Liver (tissue), 9 donors: ENCODE data around the gene CD59. TPM values are rescaled to one million over a fixed set of nuclear protein-coding genes. Genes with fewer than 3 reads are reported as not detected.
"Not testable (repeated sequence)": the region's sequence is repeated elsewhere in the genome, so short reads cannot be mapped to it uniquely, and the experiment has no call there.

Experiments used
- DNase-seq: peaks from one replicate; pipeline ENCODE4 v3.0.0-alpha.2; 2017; ENCODE audit warnings: low spot score
- H3K27ac ChIP-seq, 2 donors: one replicate each; pipeline ENCODE4 v1.7.0; 2013; ENCODE audit warnings: inconsistent platforms in 2 of 2, low read length in 2 of 2, control low read depth in 1 of 2, low read depth in 1 of 2, mild to moderate bottlenecking in 1 of 2
- H3K27me3 ChIP-seq, 4 donors: one replicate each; pipeline versions ENCODE4 v1.6.1 to v1.7.0; 2013; ENCODE audit warnings: low read length in 3 of 4, inconsistent platforms in 1 of 4, mild to moderate bottlenecking in 1 of 4, moderate library complexity in 1 of 4; ENCODE audit not compliant: control insufficient read depth in 4 of 4, insufficient read depth in 4 of 4
- H3K36me3 ChIP-seq, 4 donors: one replicate each; pipeline versions ENCODE4 v1.6.1 to v1.7.0; 2013; ENCODE audit warnings: low read length in 3 of 4, mild to moderate bottlenecking in 3 of 4, low read depth in 1 of 4, moderate library complexity in 1 of 4; ENCODE audit not compliant: control insufficient read depth in 4 of 4, insufficient read depth in 3 of 4
- H3K4me1 ChIP-seq, 4 donors: one replicate each; pipeline versions ENCODE4 v1.6.1 to v1.7.0; 2013; ENCODE audit warnings: low read length in 3 of 4, mild to moderate bottlenecking in 3 of 4, moderate library complexity in 1 of 4; ENCODE audit not compliant: control insufficient read depth in 4 of 4, insufficient read depth in 4 of 4
- H3K4me3 ChIP-seq, 3 donors: one replicate each; pipeline versions ENCODE4 v1.6.1 to v1.7.0; 2013; ENCODE audit warnings: low read length in 3 of 3, control low read depth in 1 of 3, low read depth in 1 of 3, mild to moderate bottlenecking in 1 of 3
- H3K9ac ChIP-seq, 2 donors: one replicate each; pipeline ENCODE4 v1.7.0; 2013; ENCODE audit warnings: low read length in 2 of 2, mild to moderate bottlenecking in 2 of 2, moderate library complexity in 2 of 2, control low read depth in 1 of 2, low read depth in 1 of 2
- H3K9me3 ChIP-seq, 4 donors: one replicate each; pipeline versions ENCODE4 v1.6.1 to v1.7.0; 2013; ENCODE audit warnings: low read length in 3 of 4; ENCODE audit not compliant: control insufficient read depth in 4 of 4
- ATF3 ChIP-seq: IDR thresholded peaks from 2 replicates; pipeline ENCODE4 v1.6.1; 2016; ENCODE audit warnings: antibody characterized with exemption
- CTCF ChIP-seq: fragments of 150-350 bp; IDR thresholded peaks from 2 replicates; pipeline ENCODE4 v1.5.1; 2017; ENCODE audit warnings: improper control_type of control experiment, low read depth, low read length; ENCODE audit not compliant: missing input control
- EGR1 ChIP-seq, 2 donors: IDR thresholded peaks; 2 replicates each; pipeline ENCODE4 v1.6.1; 2016 to 2018; ENCODE audit warnings: antibody characterized with exemption in 2 of 2, low read depth in 2 of 2
- FOXA1 ChIP-seq: IDR thresholded peaks from 2 replicates; pipeline ENCODE4 v1.6.1; 2016; ENCODE audit warnings: antibody characterized with exemption
- FOXA2 ChIP-seq: IDR thresholded peaks from 2 replicates; pipeline ENCODE4 v1.6.1; 2016; ENCODE audit warnings: antibody characterized with exemption
- GABPA ChIP-seq, 2 donors: IDR thresholded peaks in 1 of 2; conservative IDR thresholded peaks in 1 of 2; 2 replicates each; pipeline ENCODE4 v1.6.1; 2016; ENCODE audit warnings: antibody characterized with exemption in 2 of 2, mild to moderate bottlenecking in 1 of 2, moderate library complexity in 1 of 2
- HNF4A ChIP-seq, 2 donors: conservative IDR thresholded peaks; 2 replicates each; pipeline ENCODE4 v1.6.1; 2016; ENCODE audit warnings: antibody characterized with exemption in 2 of 2, mild to moderate bottlenecking in 2 of 2
- HNF4G ChIP-seq: IDR thresholded peaks from 2 replicates; pipeline ENCODE4 v1.6.1; 2016; ENCODE audit warnings: antibody characterized with exemption
- JUND ChIP-seq, 2 donors: IDR thresholded peaks; 2 replicates each; pipeline ENCODE4 v1.6.1; 2016; ENCODE audit warnings: antibody characterized with exemption in 2 of 2
- NR2F2 ChIP-seq: IDR thresholded peaks from 2 replicates; pipeline ENCODE4 v1.6.1; 2016; ENCODE audit warnings: antibody characterized with exemption
- RAD21 ChIP-seq, 2 donors: IDR thresholded peaks; 2 replicates each; pipeline ENCODE4 v1.6.1; 2016; ENCODE audit warnings: antibody characterized with exemption in 2 of 2, mild to moderate bottlenecking in 2 of 2
- RXRA ChIP-seq, 2 donors: IDR thresholded peaks; 2 replicates each; pipeline ENCODE4 v1.6.1; 2017 to 2018; ENCODE audit warnings: antibody characterized with exemption in 2 of 2, mild to moderate bottlenecking in 1 of 2
- SP1 ChIP-seq: IDR thresholded peaks from 2 replicates; pipeline ENCODE4 v1.6.1; 2018; ENCODE audit warnings: antibody characterized with exemption, mild to moderate bottlenecking
- TAF1 ChIP-seq: conservative IDR thresholded peaks from 2 replicates; pipeline ENCODE4 v1.6.1; 2016; ENCODE audit warnings: antibody characterized with exemption, mild to moderate bottlenecking
- YY1 ChIP-seq: IDR thresholded peaks from 2 replicates; pipeline ENCODE4 v1.6.1; 2016; ENCODE audit warnings: antibody characterized with exemption, mild to moderate bottlenecking
- ZBTB33 ChIP-seq: IDR thresholded peaks from 2 replicates; pipeline ENCODE4 v1.6.1; 2016; ENCODE audit warnings: antibody characterized with exemption
- WGBS: extraction: QIAGEN DNeasy Blood & Tissue Kit; methylation state at CpG from one replicate; pipeline ENCODE4 v1.1.7; 2013; 5-methylcytosine and 5-hydroxymethylcytosine counted together
- polyA plus RNA-seq, 2 donors: library from polyadenylated mRNA; stranded (reverse) in 1 of 2; unstranded in 1 of 2; fragments of 200-250 nt in 1 of 2; fragments of >200 nt in 1 of 2; fragmentation: Nextera tagmentation in 1 of 2; extraction: Ambion mirVana in 1 of 2; gene quantifications; one replicate each; pipeline versions ENCODE4 v1.2.1 to v1.2.3, GENCODE V29; 2013 to 2015
- total RNA-seq, 2 donors: library from RNA; depleted of rRNA; stranded (reverse); fragments of >200 nt; gene quantifications; one replicate each; pipeline ENCODE4 v1.2.3, GENCODE V29; 2014
- TF ChIP-seq, protein P1 (sequence below): IDR thresholded peaks from 2 replicates; pipeline ENCODE4 v1.6.1; 2016; ENCODE audit warnings: antibody characterized with exemption
- donor health status: healthy.
- donor health status: healthy.
- donor health status: healthy.
- donor health status: healthy.
- donor health status: healthy.

CD59 gene
- total and polyA plus RNA-seq, 4 donors, result 74.2 to 181 (median 130) TPM

- Histone ChIP-seq H3K27me3 (no peaks in the 10 kb centered on the region), H3K4me3 (no peak overlapping the region), H3K27ac (no peak overlapping the region), H3K9ac (no peak overlapping the region), H3K36me3 (no peaks in the 10 kb centered on the region), H3K9me3 (no peaks in the 10 kb centered on the region), H3K4me1 (no peaks in the 10 kb centered on the region)
- no peak for TF ChIP-seq FOXA1
- TF ChIP-seq HNF4A (conservative IDR thresholded peaks at IDR 0.05), result no peak
- TF ChIP-seq EGR1 (IDR thresholded peaks at IDR 0.05; ENCODE audit: low read depth in 2 of 2), result no peak
- TF ChIP-seq TAF1, result no peak
- TF ChIP-seq RXRA (IDR thresholded peaks at IDR 0.05), result no peak
- no peak for TF ChIP-seq CTCF
- no peak for TF ChIP-seq RAD21 (IDR thresholded peaks at IDR 0.05)
- no peak for DNase-seq
Observed at GRCh38 chr11:33663121-33663520, 73.1 kb downstream of the CD59 start.

- not testable (repeated sequence) for H3K4me1 ChIP-seq, H3K4me3 ChIP-seq, H3K27ac ChIP-seq, H3K9ac ChIP-seq, DNase-seq, H3K27me3 ChIP-seq, H3K9me3 ChIP-seq, H3K36me3 ChIP-seq
- WGBS, result 95% methylated on average over 7 of the region's 7 CpGs
Observed at GRCh38 chr11:33661526-33661925, 74.7 kb downstream of the CD59 start.

- DNase-seq, result no peak
- Histone ChIP-seq H3K9ac (no peak overlapping the region), H3K27me3 (peaks cover 0 to 4% (median 0%) of the 10 kb centered on the region in 4 donors), H3K4me1 (no peaks in the 10 kb centered on the region), H3K9me3 (no peaks in the 10 kb centered on the region), H3K36me3 (no peaks in the 10 kb centered on the region), H3K27ac (no peak overlapping the region), H3K4me3 (no peak overlapping the region)
- TF ChIP-seq SP1, result no peak
- TF ChIP-seq RXRA (IDR thresholded peaks at IDR 0.05), result no peak
- WGBS, result 77% methylated on average over 4 of the region's 4 CpGs
Observed at GRCh38 chr11:33660962-33661361, 75.3 kb downstream of the CD59 start.

GRCh38 chr11:33659370-33660139, 76.7 kb downstream of the CD59 start:
- H3K36me3 ChIP-seq, result no peaks in the 10 kb centered on the region
- H3K9ac ChIP-seq, result no peak overlapping the region
- 71% methylated on average over 5 of the region's 5 CpGs for WGBS
- no peak overlapping the region for H3K4me3 ChIP-seq
- peaks cover 0 to 4% (median 0%) of the 10 kb centered on the region in 4 donors for H3K27me3 ChIP-seq
- no peaks in the 10 kb centered on the region for H3K9me3 ChIP-seq
- no peak for DNase-seq
- no peaks in the 10 kb centered on the region for H3K4me1 ChIP-seq
- no peak overlapping the region for H3K27ac ChIP-seq
- no peak for TF ChIP-seq RXRA (IDR thresholded peaks at IDR 0.05)
- TF ChIP-seq FOXA2, result no peak
- no peak for TF ChIP-seq JUND (IDR thresholded peaks at IDR 0.05)
- no peak for TF ChIP-seq HNF4G
- no peak for TF ChIP-seq TAF1
- TF ChIP-seq NR2F2, result no peak
- TF ChIP-seq, protein P1, sequence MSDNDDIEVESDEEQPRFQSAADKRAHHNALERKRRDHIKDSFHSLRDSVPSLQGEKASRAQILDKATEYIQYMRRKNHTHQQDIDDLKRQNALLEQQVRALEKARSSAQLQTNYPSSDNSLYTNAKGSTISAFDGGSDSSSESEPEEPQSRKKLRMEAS, result no peak
- no peak for TF ChIP-seq YY1
- TF ChIP-seq HNF4A (conservative IDR thresholded peaks at IDR 0.05), result no peak
- TF ChIP-seq CTCF, result no peak
- no peak for TF ChIP-seq EGR1 (IDR thresholded peaks at IDR 0.05; ENCODE audit: low read depth in 2 of 2)
- no peak for TF ChIP-seq GABPA (IDR thresholded peaks at IDR 0.05 in 1 of 2, conservative IDR thresholded peaks at IDR 0.05 in 1 of 2)
- no peak for TF ChIP-seq ATF3
- no peak for TF ChIP-seq SP1
- TF ChIP-seq FOXA1, result no peak
- TF ChIP-seq RAD21 (IDR thresholded peaks at IDR 0.05), result no peak
- TF ChIP-seq ZBTB33, result no peak
